Activated T-cell treated with anti-CD3 and anti-CD28 coated beads for 48 hours (primary cell): Measurements from ENCODE around the gene NLN.

Source experiments
- DNase-seq: peaks from one replicate; pipeline ENCODE4 v3.0.0-alpha.2; 2020; ENCODE audit warnings: low read depth

NLN gene

DNA sequence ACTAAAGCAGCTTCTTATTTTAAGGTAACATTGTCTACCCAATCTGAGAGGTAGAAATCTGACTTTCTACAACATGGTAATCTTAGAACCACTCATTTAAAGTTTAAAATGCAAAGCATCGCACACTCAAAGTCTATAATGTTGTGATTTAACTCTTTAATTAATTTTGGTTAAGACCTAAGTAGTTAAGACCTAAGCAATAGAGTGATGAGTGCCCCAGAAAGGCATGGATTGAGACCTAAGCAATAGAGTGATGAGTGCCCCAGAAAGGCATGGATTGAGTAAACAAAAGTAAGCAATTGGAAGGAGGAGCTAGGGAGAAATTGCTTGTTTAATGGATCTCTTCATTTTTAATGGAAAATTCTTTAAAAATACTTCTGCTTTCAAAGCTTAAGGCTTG is 86.8 kb downstream of the NLN start:
- DNase-seq = no peak

DNA sequence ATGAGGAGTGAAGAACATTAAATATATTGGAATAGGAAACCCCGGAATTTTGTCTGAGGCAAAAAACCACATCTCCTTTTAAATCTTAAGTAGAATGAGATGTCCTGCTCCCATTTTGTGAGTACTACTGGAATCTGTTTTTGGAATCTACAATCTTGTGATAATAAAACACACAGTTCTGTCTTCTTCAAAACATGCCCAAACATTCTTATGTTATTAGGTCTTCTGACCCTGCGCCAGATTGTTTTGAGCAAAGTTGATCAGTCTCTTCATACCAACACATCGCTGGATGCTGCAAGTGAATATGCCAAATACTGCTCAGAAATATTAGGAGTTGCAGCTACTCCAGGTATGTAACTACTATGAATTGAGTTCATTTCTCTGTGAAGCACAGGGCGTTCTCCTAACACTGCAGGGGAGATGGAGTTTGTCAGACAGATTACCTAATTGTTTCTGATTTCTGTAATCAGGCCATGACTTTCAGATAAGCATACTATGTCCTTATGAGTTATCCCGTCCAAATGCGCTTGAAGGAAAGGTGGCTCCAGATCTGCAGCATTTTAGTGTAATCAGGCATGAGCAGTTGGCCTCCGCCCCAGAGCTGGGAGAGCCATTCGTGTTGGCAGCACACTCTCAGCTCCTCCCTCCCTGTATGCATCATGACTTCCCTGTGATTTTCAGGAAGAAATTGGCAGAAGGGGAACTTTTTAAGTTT is 88.0 kb downstream of the NLN start:
- no peak for DNase-seq

DNA sequence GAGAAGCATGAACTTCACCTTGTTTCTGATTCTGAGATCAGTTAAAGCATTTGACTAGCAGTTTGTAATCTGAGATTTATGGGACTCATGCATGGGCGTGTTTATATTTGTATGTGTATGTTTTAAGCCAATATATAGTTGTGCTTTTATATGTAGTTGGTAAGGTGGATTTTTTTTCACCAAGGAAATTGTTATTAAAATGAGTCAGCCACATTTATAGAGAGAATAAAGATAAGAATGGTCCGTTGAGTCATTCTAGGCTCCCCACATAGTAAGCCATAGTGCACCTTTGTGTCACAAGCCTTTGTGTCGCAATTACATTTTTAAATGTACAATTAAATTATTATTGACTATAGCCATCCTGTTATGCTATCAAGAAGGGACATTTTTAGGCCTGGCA is 89.0 kb downstream of the NLN start:
- DNase-seq = no peak

DNA sequence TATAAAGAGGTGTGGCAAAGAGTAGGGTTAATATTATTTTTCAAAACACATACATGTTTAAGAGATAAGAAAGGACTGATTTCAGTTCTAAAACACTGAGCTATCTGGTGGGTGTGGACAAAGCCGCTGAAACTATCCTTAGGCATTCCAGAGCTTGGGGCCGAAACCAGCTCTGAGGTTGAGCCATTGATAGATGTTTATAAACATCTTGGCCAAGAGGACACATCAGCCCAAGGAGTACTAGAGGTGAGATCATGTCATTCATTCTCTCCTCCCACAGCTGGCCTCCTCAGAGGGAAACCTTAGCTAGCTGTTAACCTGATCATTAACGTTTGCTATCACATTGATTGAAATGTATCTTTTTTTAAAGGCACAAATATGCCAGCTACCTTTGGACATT is 89.9 kb downstream of the NLN start:
- DNase-seq = no peak

DNA sequence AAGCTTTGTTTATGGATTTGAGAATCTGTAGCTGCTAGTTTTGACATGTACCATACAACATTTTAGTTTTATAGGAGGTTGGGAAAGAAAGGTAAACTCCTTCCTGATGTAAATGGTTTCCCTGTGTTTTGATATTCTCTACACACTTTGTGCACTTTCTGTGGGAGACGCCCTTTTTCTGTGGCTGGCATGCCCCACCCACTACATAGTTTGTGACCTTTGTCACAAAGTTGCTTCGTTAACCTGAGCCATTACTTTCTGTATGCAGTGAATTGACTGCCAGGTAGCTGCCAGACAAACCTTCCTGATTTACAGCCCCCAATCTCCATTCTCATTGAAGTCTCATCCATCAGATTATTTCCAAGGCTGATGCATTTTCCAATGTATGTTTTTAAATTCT is 90.6 kb downstream of the NLN start:
- no peak for DNase-seq

DNA sequence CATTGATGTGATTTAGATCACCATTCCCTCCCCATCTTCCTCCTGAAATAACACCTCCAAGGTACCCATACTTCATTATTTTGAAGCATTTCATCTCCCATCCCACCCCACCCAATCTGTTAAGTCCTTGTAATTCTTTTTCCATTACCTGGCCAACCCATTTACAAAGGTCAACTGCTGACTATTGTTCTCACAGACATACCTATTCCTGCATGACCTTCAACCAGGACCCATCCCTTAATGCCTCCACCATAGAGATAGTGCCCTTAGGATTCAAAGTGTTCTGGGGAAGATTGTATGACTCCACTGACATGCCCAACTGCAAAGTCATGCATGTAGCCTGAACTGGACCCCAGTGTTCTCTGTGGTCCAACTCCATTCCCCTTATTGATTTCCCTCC is 91.2 kb downstream of the NLN start:
- DNase-seq = no peak

DNA sequence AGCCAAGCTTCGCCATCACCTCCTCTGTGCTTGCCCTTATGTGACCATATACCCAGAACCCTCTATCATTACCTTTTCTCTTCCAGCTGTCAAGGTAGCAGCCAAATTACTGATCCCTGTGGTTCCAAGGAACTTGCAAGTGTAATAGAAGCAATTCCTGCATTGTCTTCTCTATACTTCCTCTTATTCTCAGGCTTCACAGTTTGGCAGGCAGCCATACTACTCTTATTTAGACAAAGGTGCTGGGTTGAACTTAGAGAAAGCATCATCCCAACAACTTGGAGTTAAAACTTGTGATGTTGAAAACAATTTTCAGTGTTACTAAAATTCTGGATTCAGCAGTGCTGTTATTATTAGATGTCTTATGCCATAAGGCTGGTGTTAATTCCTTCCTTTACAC is 93.2 kb downstream of the NLN start:
- no peak for DNase-seq

DNA sequence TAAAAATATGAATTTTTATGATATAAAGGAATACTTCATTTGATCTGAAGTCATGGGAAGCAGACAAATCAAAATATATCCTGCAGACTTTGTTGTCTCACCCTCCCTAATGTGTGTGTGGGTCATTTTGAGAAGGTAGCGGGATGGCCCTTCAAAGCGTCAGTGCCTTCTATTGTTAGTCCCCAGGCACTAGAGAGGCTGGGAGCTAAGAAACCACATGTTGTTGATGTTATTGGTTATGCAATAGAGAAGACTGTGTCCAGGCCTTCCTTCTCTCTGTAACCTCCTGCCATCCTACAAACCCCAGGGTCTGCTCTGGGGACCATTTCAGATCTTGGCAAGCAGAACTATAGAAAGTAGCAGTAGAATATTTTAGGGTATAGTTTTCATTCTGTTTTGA is 94.7 kb downstream of the NLN start:
- no peak for DNase-seq

DNA sequence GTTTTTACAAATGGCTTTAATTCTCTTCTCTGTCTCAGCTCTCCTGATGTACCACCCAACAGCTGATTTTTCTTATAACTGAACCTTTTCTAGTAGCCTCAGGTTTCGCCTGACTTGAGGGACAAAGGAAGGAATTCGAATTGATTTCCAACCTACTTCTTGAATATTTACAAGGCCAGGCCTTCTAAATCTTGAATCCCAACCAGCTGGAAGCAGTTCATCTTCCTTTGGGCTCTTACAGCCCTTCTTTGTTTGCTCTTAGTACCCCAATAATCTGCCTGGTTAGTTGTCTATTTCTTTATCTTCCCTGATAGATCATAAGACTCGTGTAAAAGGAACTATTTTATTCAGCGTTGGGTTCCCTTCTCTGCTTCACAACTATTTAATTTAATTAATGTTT is 95.9 kb downstream of the NLN start:
- DNase-seq = no peak

DNA sequence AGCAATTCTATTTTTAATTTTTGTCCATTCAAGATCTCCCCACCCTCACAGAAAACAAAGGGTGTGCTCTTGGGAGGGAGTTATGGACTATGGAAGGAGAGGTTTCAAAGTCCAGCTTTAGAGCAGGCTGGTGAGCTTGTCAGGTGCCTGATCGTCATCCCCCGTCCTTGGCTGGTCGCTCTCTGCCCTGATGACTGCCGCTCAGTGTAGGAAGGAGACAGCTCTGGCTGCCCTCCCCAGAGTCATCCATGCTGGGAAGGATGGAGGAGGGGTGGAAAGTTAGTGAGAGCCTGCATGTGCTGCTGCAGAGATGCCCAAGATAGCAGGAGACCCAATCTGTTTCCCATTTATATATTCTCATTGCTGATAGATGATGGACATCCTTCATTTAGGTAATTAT is 96.6 kb downstream of the NLN start:
- DNase-seq = no peak

DNA sequence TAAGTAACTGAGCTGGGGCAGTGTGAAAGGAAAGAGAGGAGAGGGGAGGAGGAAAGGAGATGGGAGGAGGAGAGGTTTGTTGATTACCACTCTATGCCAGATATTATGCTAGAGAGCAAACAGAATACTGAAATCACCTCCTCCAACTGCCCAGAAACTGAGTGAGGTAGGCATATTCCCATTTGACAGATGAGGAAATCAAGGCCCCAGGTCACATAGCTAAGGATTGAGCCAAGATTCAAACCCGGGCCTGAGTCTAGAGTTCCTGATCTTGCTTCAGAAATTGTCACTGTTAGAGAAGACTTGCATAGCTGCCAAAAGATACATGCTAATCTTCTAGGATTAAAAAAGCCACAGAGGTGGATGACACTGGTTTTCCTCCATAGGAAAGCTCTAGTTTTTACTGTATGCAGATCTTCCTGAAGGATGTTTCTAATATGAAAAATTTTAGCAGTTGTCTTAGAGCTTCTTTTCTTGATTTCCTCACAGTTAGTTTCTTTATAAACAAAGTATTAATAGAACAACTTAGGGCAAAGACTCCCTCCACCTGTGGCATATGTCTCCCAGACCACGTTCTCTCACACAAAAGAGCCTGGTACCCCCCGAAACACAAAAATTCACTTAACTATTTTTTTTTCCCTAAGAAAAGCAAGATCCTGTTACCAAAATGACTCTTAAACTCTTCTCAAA is 97.4 kb downstream of the NLN start:
- no peak for DNase-seq

DNA sequence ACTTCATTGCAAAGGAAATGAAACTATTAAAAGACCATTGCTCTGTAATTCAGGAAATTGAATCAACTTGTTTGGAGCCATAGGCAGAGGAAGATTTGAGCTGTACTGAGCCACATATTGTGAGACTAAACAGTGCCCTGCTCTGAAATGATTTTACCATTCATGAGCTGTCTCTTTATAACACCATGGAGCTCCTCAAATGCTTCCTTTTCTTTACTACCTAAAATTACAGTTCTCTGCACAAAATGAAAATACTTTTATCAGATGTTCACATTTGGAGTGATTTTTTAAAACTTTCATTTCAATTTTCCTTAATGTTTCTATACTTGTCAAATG is 97.9 kb downstream of the NLN start:
- DNase-seq = no peak

DNA sequence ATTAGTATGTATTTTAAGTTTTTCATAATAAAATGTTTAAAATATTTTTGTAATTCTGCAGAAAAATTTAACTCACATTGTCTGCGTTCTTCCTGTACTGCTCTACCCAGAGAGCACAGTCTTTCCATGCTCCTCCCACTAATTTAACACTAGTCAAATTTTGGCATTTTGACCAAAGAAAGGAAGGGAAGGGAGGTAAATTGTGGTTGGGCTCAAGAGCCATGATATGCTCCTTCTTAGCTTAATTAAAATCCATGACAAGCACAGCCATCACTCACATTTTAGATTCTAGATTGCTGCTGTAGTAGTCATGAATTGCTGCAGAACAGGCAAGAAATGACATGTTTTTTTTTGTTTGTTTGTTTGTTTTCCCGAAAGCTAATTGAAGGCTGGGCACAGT is 98.4 kb downstream of the NLN start:
- no peak for DNase-seq

DNA sequence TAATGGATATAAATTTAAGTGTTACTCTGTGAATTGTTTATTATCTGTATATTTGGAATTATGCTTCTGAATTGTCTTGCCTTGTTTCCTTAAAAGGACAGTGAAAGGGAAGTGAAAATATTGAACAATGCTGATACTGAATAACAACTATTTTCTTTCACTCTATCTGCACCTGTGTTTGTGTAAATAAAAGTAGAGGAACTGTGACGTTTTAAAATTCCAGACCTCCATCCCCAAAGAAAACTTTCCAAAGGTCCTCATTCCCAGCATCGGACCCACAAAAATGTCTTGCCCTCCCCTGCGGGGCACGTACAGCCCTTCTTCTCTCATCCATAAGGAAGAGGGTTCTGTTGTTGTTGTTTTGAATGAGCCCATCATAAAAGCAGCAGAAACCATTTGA is 100.0 kb downstream of the NLN start:
- no peak for DNase-seq

DNA sequence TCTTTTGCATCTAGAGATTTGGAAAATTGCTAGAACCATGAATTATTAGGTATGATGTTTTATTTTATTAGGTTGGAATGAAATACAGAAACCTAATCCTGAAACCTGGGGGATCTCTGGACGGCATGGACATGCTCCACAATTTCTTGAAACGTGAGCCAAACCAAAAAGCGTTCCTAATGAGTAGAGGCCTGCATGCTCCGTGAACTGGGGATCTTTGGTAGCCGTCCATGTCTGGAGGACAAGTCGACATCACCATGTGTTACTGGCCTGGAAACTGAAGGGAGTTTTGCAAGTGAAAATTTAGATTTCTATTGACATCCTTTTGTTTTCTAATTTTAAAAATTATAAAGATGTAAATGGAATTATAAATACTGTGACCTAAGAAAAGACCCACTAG is 100.7 kb downstream of the NLN start:
- DNase-seq = no peak

DNA sequence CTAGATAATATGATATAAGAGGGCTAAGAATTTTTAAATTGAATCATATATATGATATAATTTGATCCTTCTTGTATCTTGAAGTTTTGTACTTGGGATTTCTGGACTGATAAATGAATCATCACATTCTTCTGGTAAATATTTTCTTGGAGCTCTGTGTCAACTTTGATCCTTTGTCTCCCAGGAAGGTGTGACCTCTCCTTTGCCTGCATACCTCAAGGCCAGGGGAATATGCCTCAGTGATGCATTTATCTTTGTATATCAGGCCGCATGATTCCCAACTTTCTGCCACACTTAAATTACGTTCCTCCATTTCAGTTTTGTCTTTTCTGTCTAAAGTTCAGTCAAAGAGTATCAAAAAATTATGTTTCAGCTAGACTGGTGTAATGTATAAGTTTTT is 101.2 kb downstream of the NLN start:
- DNase-seq = no peak

DNA sequence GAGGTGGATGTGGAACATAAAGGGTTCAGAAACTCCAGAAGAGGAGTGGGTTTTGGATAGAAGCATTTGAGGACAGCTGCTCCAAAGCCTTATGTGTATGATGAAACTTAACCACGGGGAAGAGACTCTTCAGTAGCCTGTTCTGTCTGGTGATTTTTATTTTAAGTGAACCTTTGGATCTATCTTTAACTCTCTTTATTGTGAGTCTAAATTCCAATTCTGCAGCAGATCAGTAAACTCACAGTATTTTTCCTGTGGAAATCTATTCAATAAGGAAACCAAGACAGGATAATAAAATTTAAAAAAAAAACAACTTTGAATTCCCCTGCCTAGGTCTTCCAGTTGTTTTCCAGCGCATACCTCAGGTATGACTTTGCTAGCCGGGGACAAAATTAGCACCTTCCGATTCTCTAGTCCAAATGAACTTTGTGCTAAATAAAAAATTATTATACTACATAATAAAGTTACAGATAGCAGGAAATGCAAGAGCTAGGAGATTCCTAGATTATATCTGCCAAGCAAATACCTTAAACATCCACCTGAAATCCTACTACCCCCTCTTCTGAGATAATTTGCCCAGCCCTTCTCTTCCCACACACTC is 101.9 kb downstream of the NLN start:
- no peak for DNase-seq

DNA sequence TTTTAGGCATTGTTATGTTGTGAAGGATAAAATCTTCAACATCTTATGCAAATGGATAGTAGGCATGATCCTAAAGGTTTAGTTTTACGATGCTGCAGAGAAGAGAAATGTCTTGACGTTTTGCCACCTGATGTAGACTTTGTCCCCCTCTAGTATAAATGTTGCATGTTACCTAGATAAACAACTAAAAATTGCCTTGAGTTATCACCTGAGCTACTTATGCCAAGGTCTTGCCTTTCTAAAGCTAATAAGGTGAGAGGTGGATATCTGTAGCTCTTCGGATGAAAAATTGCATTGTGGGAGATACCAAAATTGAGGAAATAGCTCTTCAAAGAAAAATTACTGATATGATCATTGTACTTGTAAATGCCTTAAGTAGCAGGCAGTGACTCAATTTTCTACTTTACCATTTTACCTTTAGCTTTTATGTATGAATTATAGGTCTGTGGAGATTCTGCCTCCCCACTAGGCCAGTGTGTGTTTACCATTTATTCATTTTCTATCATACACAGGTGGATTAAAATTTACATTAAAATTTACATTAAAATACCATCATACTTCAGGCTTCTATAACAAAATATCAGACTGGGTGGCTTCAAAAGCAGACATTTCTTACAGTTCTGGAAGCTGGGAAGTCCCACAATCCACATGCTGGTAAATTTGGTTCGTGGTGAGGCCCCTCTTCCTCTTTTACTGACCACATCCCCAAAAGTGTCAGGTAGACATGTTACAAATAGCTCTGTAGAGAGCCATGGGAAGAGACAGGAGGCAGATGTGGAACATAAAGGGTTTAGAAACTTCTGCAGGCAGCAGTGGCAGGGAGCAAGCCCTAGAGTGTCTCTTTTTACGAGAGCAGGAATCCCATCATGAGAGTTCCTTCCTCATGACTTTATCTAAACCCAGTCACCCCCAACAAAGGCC is 103.7 kb downstream of the NLN start:
- no peak for DNase-seq

DNA sequence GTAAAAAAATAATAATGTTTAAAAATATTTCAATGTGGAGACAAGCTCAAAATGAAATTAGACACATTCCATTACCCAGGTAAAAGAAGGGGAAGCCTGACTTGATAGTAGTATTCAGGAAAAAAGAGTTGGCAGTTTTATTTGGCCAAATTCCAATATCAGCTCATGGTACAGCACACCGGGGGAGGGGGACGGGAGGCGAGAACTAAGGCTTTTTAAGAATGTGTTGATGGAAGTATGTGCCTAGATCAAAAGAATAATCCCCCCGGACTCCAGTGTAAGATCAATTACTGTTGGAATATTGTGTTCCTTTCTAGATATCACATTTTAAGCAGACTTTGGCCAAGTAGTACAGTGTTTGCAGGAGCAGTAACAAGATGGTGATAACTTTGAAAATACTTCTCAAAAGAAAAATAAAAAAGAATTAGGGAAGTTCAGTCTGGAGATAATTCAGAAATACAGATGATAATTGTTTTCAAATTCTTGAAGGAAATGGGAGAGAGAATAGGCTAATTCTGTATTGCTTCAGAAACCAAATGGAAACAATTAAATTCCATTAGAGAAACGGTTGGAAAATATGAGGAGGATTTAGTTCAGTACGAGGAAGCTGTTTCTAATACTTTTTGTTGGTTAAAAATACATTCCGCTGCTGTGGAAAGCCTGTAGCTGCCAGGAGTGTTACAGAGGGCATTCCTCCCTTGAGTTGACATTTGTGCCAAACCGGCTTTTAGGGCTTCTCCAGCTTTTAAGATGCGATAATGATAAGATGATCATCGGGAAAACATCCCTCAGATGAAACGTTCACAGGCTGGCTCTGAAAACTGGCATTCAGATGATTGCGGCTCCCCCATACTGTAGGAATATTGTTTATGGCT is 106.3 kb downstream of the NLN start:
- no peak for DNase-seq

DNA sequence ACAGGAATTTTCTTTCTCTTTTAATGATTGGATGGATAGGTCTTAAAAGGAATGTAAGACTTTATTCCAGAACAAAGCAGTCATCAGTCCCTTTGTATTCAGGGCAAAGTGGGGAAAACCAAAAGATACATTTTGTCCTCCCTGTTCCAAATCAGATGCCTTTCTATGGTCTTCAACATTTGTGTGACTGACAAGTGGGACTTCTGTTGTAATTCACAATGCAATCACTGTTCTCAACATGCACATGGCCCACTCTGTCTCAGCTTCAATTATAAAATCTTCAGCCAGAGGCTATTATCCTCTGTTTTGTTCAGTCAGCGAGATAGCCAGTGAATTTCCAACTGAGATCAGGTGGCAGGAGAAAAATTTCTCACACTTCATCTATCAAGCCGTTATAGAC is 108.9 kb downstream of the NLN start:
- no peak for DNase-seq

DNA sequence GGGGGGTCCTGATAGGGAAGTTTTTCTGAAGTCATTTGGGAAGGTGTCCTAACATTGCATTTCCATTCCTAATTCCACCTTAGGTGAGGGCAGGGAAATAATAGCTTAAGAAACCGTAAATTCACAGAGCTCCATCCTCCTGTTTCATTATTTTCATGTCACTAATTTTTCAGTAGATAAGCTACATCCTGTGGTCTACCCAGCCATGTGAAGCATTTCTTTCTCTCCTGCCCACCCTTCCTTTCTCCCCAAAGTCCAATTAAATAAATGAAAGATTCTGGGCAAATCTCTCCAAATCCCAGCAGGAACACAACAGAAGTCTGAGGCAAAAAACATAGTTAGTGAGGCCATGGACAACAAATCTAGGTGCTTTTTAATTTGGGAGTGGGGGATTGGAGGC is 109.3 kb downstream of the NLN start:
- no peak for DNase-seq

DNA sequence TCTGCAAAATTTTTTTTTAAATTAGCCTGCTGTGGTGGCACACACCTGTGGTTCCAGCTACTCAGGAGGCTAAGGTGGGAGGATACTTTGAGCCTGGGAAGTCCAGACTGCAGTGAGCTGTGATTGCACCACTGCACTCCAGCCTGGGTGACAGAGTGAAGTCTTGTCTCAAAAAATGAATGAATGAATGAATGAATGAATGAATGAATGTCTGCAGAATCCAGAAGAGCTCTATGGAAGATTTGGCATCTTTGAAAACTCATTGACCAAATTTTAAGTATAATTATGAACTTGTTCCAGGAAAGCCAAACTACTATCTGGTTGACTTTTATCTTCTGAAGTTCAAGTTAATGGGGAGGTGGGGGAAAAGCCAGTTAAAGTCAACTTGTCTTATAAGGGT is 110.1 kb downstream of the NLN start:
- no peak for DNase-seq
